Brain pericyte (primary cell): Measurements from ENCODE around the gene LAMA5.

Experiments
- DNase-seq: peaks from one replicate; pipeline ENCODE4 v3.0.0-alpha.2; 2012; ENCODE audit warnings: low read depth, low spot score

Gene LAMA5

GRCh38 chr20:62346398-62347150 is 20.5 kb downstream of the LAMA5 start:
- no peak for DNase-seq

DNA sequence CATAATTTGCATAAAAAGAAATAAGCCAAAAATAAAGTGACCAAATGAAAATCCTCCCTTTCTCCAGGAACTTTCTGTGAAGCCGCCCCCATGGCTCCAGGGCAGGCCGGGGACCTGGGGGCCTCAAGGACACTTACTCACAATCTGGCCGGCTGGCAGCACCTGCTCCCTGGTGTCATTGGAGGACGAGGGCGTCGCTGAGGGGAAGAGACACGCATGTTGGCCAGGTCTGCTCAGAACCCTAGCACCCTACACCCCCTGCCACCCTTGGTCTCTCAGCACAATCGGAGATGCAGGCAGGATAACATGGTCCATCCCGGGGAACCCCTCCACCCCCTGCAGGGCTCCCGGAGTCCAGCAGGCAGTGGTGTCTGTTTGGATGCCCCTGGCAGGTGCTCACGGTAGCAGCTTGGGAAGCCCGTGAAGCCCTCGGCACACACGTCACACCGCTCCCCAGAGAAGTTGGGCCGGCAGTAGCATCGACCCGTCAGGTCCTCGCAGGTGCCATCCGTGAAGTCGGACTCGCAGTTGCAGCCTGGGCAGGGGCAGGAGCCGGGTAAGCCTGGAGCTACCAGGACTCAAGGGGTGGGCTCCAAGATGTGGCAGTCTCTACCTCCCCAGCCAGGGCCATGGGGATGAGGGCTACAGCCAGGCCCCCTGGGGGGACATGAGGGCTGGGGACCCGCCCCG is 21.3 kb downstream of the LAMA5 start:
- no peak for DNase-seq

DNA sequence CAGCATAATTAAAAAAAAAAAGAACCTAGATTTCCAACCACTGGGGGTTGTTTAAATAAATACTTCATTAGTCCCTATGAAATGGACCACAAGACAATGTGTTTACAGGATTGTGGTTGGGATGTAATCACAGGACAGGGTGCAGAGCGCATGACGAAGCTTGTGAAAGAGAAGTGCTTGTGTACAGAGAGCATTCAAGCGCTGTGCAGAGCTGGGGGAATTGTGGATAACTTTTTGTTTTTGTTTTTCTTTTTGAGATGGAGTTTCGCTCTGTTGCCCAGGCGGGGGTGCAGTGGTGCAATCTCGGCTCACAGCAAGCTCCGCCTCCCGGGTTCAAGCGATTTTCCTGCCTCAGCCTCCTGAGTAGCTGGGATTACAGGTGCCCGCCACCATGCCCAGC is 22.3 kb downstream of the LAMA5 start:
- DNase-seq: no peak

DNA sequence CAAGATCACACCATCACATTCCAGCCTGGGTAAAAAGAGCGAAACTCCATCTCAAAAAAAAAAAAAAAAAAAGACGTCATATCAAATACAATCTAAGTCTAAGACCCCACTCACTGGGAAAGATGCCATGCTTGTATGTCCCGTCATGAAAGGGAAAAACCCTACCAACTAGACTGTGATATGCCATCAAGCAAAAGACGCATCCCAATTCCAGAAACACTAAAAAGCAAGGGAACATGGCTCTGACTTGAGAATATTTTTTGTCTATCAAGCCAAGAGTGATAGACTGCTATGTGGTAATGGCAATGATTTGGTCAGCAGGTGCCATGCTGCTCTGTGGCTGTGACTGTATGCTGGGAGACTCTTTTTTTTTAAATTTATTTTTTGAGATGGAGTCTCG is 23.0 kb downstream of the LAMA5 start:
- DNase-seq: no peak

DNA sequence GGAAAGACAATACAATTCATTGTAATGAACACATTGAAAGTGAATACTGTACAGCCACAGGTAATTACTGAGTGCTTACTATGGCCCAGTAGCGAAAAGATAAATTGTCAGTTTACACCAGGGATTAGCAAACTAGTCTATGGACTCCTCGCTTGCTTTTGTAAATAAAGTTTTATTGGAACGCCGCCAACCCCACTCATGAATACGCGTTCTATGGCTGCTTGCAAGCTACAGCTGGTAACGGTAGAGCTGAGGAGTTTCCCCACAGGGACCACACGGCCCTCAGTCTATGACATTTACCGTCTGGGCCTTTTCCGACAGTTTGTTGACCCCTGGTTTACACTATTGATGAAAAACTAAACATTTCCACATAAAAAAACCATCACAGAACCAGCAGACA is 24.2 kb downstream of the LAMA5 start:
- DNase-seq: no peak

GRCh38 chr20:62339647-62340062 is 27.5 kb downstream of the LAMA5 start:
- DNase-seq: no peak

GRCh38 chr20:62338294-62338620 is 28.9 kb downstream of the LAMA5 start:
- no peak for DNase-seq

GRCh38 chr20:62337558-62338293 is 29.4 kb downstream of the LAMA5 start:
- DNase-seq: no peak

DNA sequence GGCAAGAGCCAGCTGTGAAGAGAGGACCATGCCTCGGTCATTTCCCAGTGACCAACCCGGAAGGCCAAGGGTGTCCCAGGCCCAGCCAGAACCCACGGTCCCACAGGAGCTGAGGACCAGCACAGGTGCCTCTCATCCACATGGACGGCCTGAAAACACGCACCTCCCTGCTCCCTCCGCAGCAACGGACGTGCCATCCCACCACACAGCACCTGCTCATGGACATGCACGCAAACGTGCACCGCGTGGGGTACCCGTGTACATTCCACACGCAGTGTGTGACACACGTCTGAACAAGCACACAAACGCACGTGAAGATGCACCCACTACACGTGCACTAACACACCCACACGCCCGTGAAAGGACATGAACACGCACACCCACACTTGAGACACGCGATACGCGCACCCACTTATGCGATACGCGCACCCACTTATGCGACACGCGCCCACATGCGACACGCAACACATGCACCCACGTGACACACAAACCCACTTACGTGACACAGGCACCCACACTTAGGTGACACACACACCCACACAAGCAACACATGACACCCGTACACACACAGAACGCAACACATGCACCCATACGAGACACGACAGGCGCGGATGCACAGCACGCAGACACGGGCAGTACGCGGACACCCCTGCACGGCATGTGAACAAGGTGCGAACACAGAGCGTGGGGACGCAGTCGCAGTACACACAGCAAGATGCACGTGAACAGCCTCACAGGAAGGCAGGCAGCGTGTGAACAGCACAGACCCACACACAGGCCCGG is 30.1 kb downstream of the LAMA5 start:
- DNase-seq: no peak

GRCh38 chr20:62336329-62336728 is 30.8 kb downstream of the LAMA5 start:
- DNase-seq: no peak

DNA sequence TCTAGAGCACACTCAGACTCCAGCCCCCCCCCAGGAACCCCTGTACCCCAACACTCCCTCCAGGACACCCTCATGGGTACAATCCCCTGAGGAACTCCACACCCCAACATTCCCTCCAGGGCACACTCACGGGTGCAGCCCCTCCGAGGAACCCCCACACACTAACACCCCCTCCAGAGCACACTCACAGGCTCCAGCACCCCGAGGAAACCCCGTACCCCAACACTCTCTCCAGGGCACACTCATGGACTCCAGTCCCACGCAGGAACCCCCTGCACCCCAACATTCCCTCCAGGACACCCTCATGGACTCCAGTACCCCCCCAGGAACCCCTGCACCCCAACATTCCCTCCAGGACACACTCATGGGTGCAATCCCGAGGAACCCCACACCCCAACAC is 31.6 kb downstream of the LAMA5 start:
- no peak for DNase-seq

- DNase-seq: no peak
Measured at GRCh38 chr20:62334881-62335280, 32.2 kb downstream of the LAMA5 start.

GRCh38 chr20:62333820-62334595 is 33.1 kb downstream of the LAMA5 start:
- no peak for DNase-seq

DNA sequence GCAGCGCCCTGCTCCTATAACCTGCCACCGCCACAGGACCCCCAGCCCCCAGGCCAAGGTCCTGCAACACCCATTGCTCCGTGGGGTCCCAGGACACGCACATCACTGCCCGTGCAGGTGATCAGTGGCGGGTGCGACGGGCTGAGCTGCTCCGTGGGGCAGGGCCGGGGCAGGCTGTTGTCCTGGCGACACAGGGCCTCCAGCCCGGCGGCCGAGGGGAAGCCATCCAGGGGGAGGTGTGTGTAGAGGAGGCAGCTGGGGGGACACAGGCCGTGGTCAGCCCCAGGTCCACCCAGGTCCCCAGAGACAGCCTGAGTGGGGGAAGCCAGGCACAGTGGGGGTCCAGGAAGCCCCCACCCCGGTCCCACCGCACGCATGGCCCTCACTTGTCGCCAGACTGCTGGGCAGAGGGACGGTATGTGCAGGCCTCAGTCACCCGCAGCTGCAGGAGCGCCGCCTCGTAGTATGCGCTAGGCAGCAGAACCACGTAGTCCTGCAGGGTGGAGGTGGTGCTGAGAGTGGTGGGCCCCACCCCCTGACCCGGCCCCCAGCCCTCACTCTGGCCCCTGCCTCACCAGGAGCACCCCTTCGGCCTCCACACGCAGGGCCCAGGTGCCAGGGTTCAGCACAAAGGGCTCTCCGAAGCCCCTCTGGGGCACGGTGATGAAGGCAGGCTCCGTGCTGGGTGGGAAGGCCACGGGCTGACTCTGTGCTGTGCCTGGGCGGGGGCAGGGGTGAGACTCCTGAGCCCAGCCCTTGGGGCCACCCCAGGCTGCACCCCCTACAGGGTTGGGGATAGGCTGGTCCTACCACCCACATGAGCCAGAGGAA is 33.9 kb downstream of the LAMA5 start:
- DNase-seq: no peak

GRCh38 chr20:62332421-62332820 is 34.7 kb downstream of the LAMA5 start:
- no peak for DNase-seq

GRCh38 chr20:62331347-62331746 is 35.8 kb downstream of the LAMA5 start:
- DNase-seq: no peak

- no peak for DNase-seq
Measured at GRCh38 chr20:62330576-62331317, 36.4 kb downstream of the LAMA5 start.

DNA sequence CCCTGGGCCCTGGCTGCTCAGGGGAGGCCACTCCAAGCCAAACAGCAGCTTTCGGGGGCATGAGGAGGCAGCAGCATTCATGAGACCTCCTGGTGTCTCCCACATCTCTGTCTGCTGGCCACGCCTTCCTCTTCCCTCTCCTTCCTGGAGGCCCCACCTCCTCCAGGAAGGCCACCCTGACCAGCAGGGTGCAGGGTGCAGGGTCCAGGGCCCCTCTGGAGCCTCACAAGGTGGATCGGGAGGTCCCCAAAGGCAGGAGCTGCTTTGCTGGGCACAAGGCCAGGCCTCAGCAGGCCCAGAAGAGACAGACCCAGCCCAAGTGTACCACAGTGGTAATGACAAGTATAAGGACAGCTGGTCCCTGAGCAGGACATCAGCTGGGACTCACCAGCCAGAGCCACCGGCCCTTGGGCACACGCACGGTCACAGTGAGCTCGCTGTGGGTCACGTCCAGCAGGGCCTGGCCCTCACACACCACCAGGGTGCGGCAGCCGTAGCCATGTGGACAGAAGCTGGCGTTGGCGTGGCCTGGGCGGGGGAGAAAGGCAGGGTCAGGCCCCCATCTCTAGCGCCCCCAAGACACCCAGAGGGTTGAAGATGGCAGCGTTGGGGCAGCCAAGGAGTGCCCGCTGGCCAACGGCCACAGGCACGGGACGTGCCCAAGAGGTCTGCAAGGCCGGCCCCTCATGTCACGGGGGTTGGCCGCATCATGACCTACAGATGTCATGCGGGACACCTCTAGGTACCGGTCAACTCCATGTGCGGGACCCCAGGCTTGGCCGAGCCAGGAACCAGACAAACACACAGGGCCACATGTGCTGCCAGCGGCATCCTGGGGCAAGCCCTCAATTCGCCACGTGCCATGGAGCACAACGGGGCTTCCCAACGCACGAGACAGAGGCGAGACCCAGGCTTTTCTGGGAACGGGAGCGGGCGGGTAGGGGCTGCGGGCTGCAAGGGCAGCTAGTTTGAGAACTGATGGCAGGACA is 37.4 kb downstream of the LAMA5 start:
- DNase-seq: no peak
